HepG2 (cell line): ENCODE measurements around the gene GRM8. TPM values are rescaled to one million over a fixed set of nuclear protein-coding genes. Genes with fewer than 3 reads are reported as not detected.

Source experiments
- ATAC-seq: fragments of 200-7000 bp; cut with Tn5 transposase; 3 replicates; pipeline ENCODE4 v1.9.1; 2020; ENCODE audit warnings: mild to moderate bottlenecking, moderate library complexity
- BruUV-seq: library from RNA; stranded (reverse); fragments of 400-500 nt; replicated peaks from 2 replicates; lab custom pipeline; 2021; lab: Mats Ljungman, UMichigan
- CTCF ChIA-PET: fragments of 300-600 bp; formaldehyde crosslinking; extraction: SDS; loops from one replicate; lab custom pipeline; 2021; ENCODE audit warnings: low total read pairs, inconsistent platforms, low intra/inter-chr PET ratio; lab: Yijun Ruan, JAX
- POLR2A ChIA-PET: fragments of 350-600 bp; sonication (Branson Sonifier 250); formaldehyde crosslinking; loops from one replicate; lab custom pipeline; 2020; ENCODE audit warnings: antibody characterized with exemption, inconsistent platforms; lab: Yijun Ruan, JAX
- DNase-seq: peaks from one replicate; pipeline ENCODE4 v3.0.0-alpha.2; 2015; ENCODE audit warnings: low spot score
- FAIRE-seq: peaks from 3 replicates; lab custom pipeline; 2011; peaks lifted over from hg19 to GRCh38; lab: Jason Lieb, UNC
- H2AFZ ChIP-seq: one replicate; pipeline ENCODE4 v1.6.1; 2011; ENCODE audit warnings: low read length, inconsistent platforms
- H3K27ac ChIP-seq: fragments of 300-600 bp; 3 replicates; pipeline ENCODE4 v1.8.0; 2011; ENCODE audit warnings: mixed run types, mild to moderate bottlenecking, mixed read lengths, low read length, inconsistent platforms; ENCODE audit not compliant: insufficient read depth; ENCODE audit errors: extremely low read length
- H3K27me3 ChIP-seq, 2 experiments: fragments of 200-600 bp in 1 of 2; 2 replicates in 1 of 2; 3 replicates in 1 of 2; pipeline versions ENCODE4 v1.6.0 to v1.8.0; 2011; ENCODE audit warnings: low read length in 2 of 2, mild to moderate bottlenecking in 2 of 2, moderate library complexity in 2 of 2, inconsistent platforms in 1 of 2; ENCODE audit not compliant: insufficient read depth in 2 of 2, control insufficient read depth in 1 of 2
- H3K36me3 ChIP-seq, 2 experiments: fragments of 200-600 bp in 1 of 2; replicated peaks in 1 of 2; 2 replicates in 1 of 2; 3 replicates in 1 of 2; pipeline versions ENCODE4 v1.5.1 to v1.8.0; 2011; ENCODE audit warnings: low read length in 2 of 2, inconsistent platforms in 1 of 2; ENCODE audit not compliant: insufficient read depth in 2 of 2, control insufficient read depth in 1 of 2
- H3K4me1 ChIP-seq: 2 replicates; pipeline ENCODE4 v1.5.1; 2012; ENCODE audit warnings: low read length, inconsistent platforms; ENCODE audit not compliant: insufficient read depth
- H3K4me2 ChIP-seq: 2 replicates; pipeline ENCODE4 v1.6.0; 2011; ENCODE audit warnings: low read depth, low read length, inconsistent platforms
- H3K4me3 ChIP-seq, 3 experiments: fragments of 200-600 bp in 1 of 3; sonication (generic), shearing (Covaris generic) in 1 of 3; replicated peaks in 1 of 3; 2 replicates each; pipeline ENCODE4 v1.5.1; 2011 to 2016; ENCODE audit warnings: low read length in 3 of 3, inconsistent platforms in 2 of 3, low read depth in 2 of 3, mild to moderate bottlenecking in 2 of 3, control low read depth in 1 of 3, mixed read lengths in 1 of 3; ENCODE audit not compliant: insufficient read depth in 1 of 3
- H3K79me2 ChIP-seq: one replicate; pipeline ENCODE4 v1.6.1; 2011; ENCODE audit warnings: low read length, inconsistent platforms; ENCODE audit not compliant: insufficient read depth
- H3K9ac ChIP-seq: 2 replicates; pipeline ENCODE4 v1.6.0; 2011; ENCODE audit warnings: mild to moderate bottlenecking, low read depth, low read length, inconsistent platforms; ENCODE audit not compliant: insufficient read depth
- H3K9me3 ChIP-seq: 2 replicates; pipeline ENCODE4 v1.5.1; 2012; ENCODE audit warnings: mild to moderate bottlenecking, low read length
- H4K20me1 ChIP-seq: 2 replicates; pipeline ENCODE4 v1.6.0; 2011; ENCODE audit warnings: inconsistent platforms, mild to moderate bottlenecking, low read length, moderate library complexity; ENCODE audit not compliant: insufficient read depth
- HDAC1 ChIP-seq: sonication (generic); formaldehyde crosslinking; IDR thresholded peaks from 2 replicates; pipeline ENCODE4 v1.5.1; 2020; ENCODE audit warnings: mild to moderate bottlenecking, missing genetic modification reagents
- IRF2 ChIP-seq: IDR thresholded peaks from 2 replicates; pipeline ENCODE4 v1.6.1; 2018; ENCODE audit warnings: missing genetic modification reagents, missing compliant biosample characterization
- NFKBIZ ChIP-seq: IDR thresholded peaks from 2 replicates; pipeline ENCODE4 v1.6.1; 2018; ENCODE audit warnings: missing genetic modification reagents, missing compliant biosample characterization
- ONECUT2 ChIP-seq: sonication (generic); formaldehyde crosslinking; IDR thresholded peaks from 2 replicates; pipeline ENCODE4 v1.4.0; 2020; ENCODE audit warnings: missing genetic modification reagents
- RFX1 ChIP-seq: fragments of 450-650 bp; IDR thresholded peaks from 2 replicates; pipeline ENCODE4 v1.6.1; 2017
- TBL1XR1 ChIP-seq: fragments of 150-350 bp; IDR thresholded peaks from 2 replicates; pipeline ENCODE4 v1.6.1; 2014; ENCODE audit warnings: borderline replicate concordance, low read length; ENCODE audit not compliant: partially characterized antibody
- ZFP62 ChIP-seq: sonication (generic); formaldehyde crosslinking; IDR thresholded peaks from 2 replicates; pipeline ENCODE4 v1.4.0; 2020; ENCODE audit warnings: missing genetic modification reagents
- ZNF225 ChIP-seq: sonication (generic); formaldehyde crosslinking; IDR thresholded peaks from 2 replicates; pipeline ENCODE4 v1.4.0; 2020; ENCODE audit warnings: mild to moderate bottlenecking, missing genetic modification reagents
- WGBS: methylation state at CpG from one replicate; pipeline ENCODE4 v1.1.6; 2017; ENCODE audit warnings: low lambda C conversion rate; 5-methylcytosine and 5-hydroxymethylcytosine counted together
- in situ Hi-C: cut with HindIII; loops from 2 replicates; pipeline ENCODE4 v1.10.0; 2017; ENCODE audit warnings: low pct_unique_long_range_greater_than_20kb; ENCODE audit not compliant: extremely low pct_ligation_motif_present
- intact Hi-C: fragments of 100-400 bp; cut with micrococcal nuclease; formaldehyde crosslinking; loops from one replicate; pipeline ENCODE4 v1.10.0; 2022; ENCODE audit not compliant: unreplicated experiment
- polyA plus RNA-seq, 8 experiments: library from polyadenylated mRNA; depleted of rRNA in 3 of 8; stranded (reverse) in 7 of 8; unstranded in 1 of 8; fragments of >200 nt; fragmentation: Illumina TruSeq in 4 of 8; extraction: Trizol in 4 of 8; gene quantifications; 2 replicates each; pipeline versions ENCODE4 v1.2.1 to v1.2.3, GENCODE V29; 2011 to 2016; ENCODE audit warnings: low read depth in 4 of 8, missing spikeins in 1 of 8, mixed read lengths in 1 of 8; ENCODE audit not compliant: insufficient read depth in 1 of 8
- total RNA-seq, 5 experiments: library from RNA; depleted of rRNA; stranded (reverse); fragments of >200 nt; fragmentation: Illumina TruSeq; extraction: Trizol; gene quantifications; 2 replicates each; pipeline ENCODE4 v1.2.3, GENCODE V29; 2016; ENCODE audit warnings: low read depth in 1 of 5
- TF ChIP-seq, protein P1 (sequence below): sonication (generic); formaldehyde crosslinking; IDR thresholded peaks from 2 replicates; pipeline ENCODE4 v1.8.0; 2022; ENCODE audit warnings: missing genetic modification reagents, low read depth, mild to moderate bottlenecking, borderline replicate concordance
- TF ChIP-seq, protein P2 (sequence below): sonication (generic); formaldehyde crosslinking; IDR thresholded peaks from 2 replicates; pipeline ENCODE4 v1.5.0; 2020; ENCODE audit warnings: missing genetic modification reagents
- TF ChIP-seq, protein P3 (sequence below): sonication (generic); formaldehyde crosslinking; IDR thresholded peaks from 2 replicates; pipeline ENCODE4 v1.4.0; 2020; ENCODE audit warnings: missing genetic modification reagents
- TF ChIP-seq, protein P4 (sequence below): sonication (generic); formaldehyde crosslinking; IDR thresholded peaks from 2 replicates; pipeline ENCODE4 v1.5.0; 2020; ENCODE audit warnings: mild to moderate bottlenecking, missing genetic modification reagents

Gene GRM8
- total and polyA plus RNA-seq, 2 of the 13 experiments (the other 11 are each of a cell fraction or from before 2014, with no cell fraction given) = not detected

DNA sequence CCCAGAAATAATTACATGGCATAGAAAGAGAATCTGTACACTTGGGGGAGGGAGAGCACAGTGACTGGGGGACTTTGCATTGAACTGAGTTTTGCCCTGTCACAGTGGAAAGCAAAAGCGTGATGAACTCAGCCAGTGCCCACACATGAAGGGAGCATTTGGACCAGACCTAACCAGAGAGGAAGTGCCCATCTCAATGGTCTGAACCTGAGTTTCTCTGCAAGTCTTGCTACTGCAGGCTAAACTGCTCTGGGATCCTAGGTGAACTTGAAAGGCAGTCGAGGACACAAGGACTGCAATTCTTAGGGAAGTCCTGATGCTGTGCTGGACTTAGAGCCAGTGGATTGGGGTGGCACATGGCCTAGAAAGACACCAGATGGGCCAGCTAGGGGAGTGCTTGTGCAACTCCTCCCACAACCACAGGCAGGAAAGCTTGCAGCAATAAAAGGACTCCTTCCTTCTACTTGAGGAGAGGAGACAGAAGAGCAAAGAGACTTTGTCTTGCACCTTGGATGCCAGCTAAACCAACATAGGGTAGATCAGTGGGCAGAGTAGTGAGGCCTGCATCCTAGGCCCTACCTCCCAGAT is 259.0 kb downstream of the GRM8 start:
- TF ChIP-seq, protein P1, sequence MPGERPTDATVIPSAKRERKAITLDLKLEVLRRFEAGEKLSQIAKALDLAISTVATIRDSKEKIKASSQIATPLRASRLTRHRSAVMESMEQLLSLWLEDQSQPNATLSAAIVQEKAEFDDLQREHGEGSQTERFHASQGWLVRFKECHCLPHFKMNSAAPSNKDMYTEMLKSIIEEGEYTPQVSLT (CRISPR knock-in tag) = no peak
- TF ChIP-seq NFKBIZ (CRISPR knock-in tag) (no peak), RFX1 (no peak), ONECUT2 (CRISPR knock-in tag) (no peak), HDAC1 (no peak), TBL1XR1 (no peak), IRF2 (no peak), ZFP62 (CRISPR knock-in tag) (no peak), ZNF225 (CRISPR knock-in tag) (no peak)
- TF ChIP-seq, protein P2, sequence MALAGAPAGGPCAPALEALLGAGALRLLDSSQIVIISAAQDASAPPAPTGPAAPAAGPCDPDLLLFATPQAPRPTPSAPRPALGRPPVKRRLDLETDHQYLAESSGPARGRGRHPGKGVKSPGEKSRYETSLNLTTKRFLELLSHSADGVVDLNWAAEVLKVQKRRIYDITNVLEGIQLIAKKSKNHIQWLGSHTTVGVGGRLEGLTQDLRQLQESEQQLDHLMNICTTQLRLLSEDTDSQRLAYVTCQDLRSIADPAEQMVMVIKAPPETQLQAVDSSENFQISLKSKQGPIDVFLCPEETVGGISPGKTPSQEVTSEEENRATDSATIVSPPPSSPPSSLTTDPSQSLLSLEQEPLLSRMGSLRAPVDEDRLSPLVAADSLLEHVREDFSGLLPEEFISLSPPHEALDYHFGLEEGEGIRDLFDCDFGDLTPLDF (CRISPR knock-in tag) = no peak
- TF ChIP-seq, protein P3, sequence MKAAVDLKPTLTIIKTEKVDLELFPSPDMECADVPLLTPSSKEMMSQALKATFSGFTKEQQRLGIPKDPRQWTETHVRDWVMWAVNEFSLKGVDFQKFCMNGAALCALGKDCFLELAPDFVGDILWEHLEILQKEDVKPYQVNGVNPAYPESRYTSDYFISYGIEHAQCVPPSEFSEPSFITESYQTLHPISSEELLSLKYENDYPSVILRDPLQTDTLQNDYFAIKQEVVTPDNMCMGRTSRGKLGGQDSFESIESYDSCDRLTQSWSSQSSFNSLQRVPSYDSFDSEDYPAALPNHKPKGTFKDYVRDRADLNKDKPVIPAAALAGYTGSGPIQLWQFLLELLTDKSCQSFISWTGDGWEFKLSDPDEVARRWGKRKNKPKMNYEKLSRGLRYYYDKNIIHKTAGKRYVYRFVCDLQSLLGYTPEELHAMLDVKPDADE = no peak
- TF ChIP-seq, protein P4, sequence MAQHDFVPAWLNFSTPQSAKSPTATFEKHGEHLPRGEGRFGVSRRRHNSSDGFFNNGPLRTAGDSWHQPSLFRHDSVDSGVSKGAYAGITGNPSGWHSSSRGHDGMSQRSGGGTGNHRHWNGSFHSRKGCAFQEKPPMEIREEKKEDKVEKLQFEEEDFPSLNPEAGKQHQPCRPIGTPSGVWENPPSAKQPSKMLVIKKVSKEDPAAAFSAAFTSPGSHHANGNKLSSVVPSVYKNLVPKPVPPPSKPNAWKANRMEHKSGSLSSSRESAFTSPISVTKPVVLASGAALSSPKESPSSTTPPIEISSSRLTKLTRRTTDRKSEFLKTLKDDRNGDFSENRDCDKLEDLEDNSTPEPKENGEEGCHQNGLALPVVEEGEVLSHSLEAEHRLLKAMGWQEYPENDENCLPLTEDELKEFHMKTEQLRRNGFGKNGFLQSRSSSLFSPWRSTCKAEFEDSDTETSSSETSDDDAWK = no peak
- no peaks in the 10 kb centered on the region for H3K27me3 ChIP-seq
- H3K9me3 ChIP-seq = no peaks in the 10 kb centered on the region
- POLR2A ChIA-PET = no interaction called here
- in situ Hi-C loops (no loop called here), intact Hi-C loops (no loop called here)
- no peaks in the 10 kb centered on the region for H3K4me1 ChIP-seq
- no peak overlapping the region for H3K4me3 ChIP-seq
- 7% methylated on average over 2 of the region's 2 CpGs for WGBS
- FAIRE-seq (no peak), ATAC-seq (no peak), DNase-seq (no peak)
- H3K27ac ChIP-seq = no peak overlapping the region
- H4K20me1 ChIP-seq = no peaks in the 10 kb centered on the region
- no peaks in the 10 kb centered on the region for H3K36me3 ChIP-seq
- no peaks in the 10 kb centered on the region for H3K79me2 ChIP-seq
- H2AFZ ChIP-seq = no peak overlapping the region
- BruUV-seq = no TSS peak
- no peak overlapping the region for H3K9ac ChIP-seq
- CTCF ChIA-PET = no interaction called here
- H3K4me2 ChIP-seq = no peak overlapping the region
